ENCODE results near the gene GLS. TPM values are rescaled to one million over a fixed set of nuclear protein-coding genes. Genes with fewer than 3 reads are reported as not detected.
A peak's percentile ranks its signal among the peaks of the same experiment; 100 is the strongest.

GLS gene
- total and polyA plus RNA-seq, 2 donors, result 27.6 to 312 TPM

DNA sequence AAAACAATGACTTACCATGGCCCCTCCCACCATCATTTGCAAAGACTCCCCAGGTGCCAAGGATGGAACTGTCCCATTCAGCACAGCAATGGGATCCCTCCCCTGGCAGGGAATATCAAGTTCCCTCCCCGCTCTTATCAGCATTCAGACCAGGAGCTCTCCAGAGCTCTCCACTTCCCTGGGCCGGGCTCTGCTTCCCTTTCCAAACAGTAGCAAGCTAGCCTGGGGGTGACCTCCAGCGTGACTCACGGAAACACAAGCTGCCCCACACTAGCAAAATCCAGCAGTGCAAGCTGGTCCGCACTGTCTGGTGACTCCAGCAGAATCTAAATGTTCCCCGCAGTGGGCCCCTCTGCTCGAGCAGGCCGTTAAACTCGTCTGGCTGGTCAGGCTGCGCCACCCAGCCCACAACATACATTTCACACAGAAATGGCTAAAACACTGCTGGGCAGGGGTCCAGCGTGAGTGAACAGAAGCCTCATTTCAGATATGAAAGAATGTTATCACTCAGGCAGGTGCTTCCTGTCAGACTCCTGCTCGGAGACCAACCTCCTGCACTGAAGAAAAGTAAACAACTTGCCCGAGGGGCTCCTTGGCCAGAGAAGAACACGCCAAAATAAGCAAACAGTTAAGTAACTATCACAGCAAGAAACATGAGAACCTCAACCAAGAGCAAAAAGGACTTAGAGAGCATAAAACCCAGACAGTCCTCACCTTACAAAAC lies 99.4 kb downstream of the GLS start:
- Histone ChIP-seq H3K4me3 (ENCODE audit: low read depth, low read length) (no peak overlapping the region), H3K27ac (ENCODE audit: low read depth) (peak overlapping the region; percentile 15), H3K36me3 (ENCODE audit: insufficient read depth) (peaks cover 3% of the 10 kb centered on the region), H3K4me1 (ENCODE audit: insufficient read depth) (peaks cover 2% of the 10 kb centered on the region)
- DNase-seq (ENCODE audit: extremely low spot score), result peak; percentile 81
- 37% methylated on average over 14 of the region's 14 CpGs for WGBS

DNA sequence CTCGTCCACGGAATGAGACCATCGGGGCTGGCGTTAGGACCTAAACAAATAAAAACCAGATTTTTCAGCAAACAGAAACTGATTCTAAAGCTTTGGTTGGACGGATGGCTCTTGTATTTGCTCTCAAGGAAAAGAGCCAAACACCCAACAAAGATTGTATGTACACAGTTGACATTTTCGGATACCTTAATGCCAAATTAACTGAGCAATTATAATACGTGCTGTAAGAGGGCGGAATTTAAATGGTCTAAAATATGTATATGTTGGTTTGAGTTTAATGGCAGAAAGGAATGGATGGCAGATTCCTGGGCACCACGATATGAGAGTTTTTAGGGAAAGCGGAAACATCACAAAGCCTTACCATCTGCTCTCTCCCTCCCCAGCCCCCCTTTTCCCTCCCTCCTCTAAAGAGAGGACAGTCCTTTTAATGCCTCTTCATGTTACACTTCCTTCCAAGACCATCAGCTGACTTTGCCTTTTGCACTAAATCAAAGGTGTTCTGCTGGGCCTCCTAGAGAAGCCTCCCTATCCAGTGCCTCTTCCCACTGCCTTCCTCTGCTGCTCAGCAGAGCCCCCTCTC lies 100.1 kb downstream of the GLS start:
- no peak for DNase-seq (ENCODE audit: extremely low spot score)
- Histone ChIP-seq H3K4me1 (ENCODE audit: insufficient read depth) (peaks cover 2% of the 10 kb centered on the region), H3K4me3 (ENCODE audit: low read depth, low read length) (no peak overlapping the region), H3K36me3 (ENCODE audit: insufficient read depth) (peaks cover 3% of the 10 kb centered on the region), H3K27ac (ENCODE audit: low read depth) (peak overlapping the region; percentile 15)
- 70% methylated on average over 10 of the region's 10 CpGs for WGBS

GRCh38 chr2:190981333-190981732 lies 100.7 kb downstream of the GLS start:
- Histone ChIP-seq H3K4me1 (ENCODE audit: insufficient read depth) (peaks cover 2% of the 10 kb centered on the region), H3K27ac (ENCODE audit: low read depth) (no peak overlapping the region), H3K4me3 (ENCODE audit: low read depth, low read length) (no peak overlapping the region), H3K36me3 (ENCODE audit: insufficient read depth) (peaks cover 3% of the 10 kb centered on the region)
- DNase-seq (ENCODE audit: extremely low spot score), result no peak
- 87% methylated on average over 6 of the region's 6 CpGs for WGBS

DNA sequence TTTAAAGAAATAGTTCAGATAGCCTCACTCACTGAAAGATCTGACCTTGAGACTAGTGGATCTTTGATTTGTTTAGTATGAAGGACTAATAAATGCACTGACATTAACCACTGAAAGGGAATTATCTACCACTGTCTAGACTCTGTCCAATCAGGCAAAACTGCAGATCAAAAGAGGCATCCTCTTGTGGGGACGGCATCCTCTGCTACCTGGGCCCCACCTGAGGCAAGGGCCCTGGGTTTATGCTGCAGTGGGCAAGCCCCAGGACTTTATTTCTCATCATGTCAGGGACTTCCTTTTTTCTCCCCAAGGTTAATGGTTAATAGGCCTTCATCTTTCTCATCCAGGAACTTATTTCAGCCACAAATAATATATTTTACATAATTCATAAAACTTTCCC lies 101.1 kb downstream of the GLS start:
- no peak for DNase-seq (ENCODE audit: extremely low spot score)
- Histone ChIP-seq H3K36me3 (ENCODE audit: insufficient read depth) (peaks cover 3% of the 10 kb centered on the region), H3K4me3 (ENCODE audit: low read depth, low read length) (no peak overlapping the region), H3K4me1 (ENCODE audit: insufficient read depth) (peaks cover 2% of the 10 kb centered on the region), H3K27ac (ENCODE audit: low read depth) (no peak overlapping the region)
- 98% methylated on average over 1 of the region's 1 CpG for WGBS

GRCh38 chr2:190982262-190983034 lies 101.8 kb downstream of the GLS start:
- 90% methylated on average over 8 of the region's 8 CpGs for WGBS
- H3K36me3 ChIP-seq (ENCODE audit: insufficient read depth), result peaks cover 3% of the 10 kb centered on the region

GRCh38 chr2:190984595-190984994 lies 104.0 kb downstream of the GLS start:
- DNase-seq (ENCODE audit: extremely low spot score), result no peak
- Histone ChIP-seq H3K4me3 (ENCODE audit: low read depth, low read length) (no peak overlapping the region), H3K27ac (ENCODE audit: low read depth) (no peak overlapping the region), H3K4me1 (ENCODE audit: insufficient read depth) (peaks cover 2% of the 10 kb centered on the region), H3K36me3 (ENCODE audit: insufficient read depth) (peaks cover 3% of the 10 kb centered on the region)
- 90% methylated on average over 5 of the region's 5 CpGs for WGBS

More at GRCh38 chr2:190982262-190983034, 101.8 kb downstream of the GLS start:
- no peak for DNase-seq (ENCODE audit: extremely low spot score)
- Histone ChIP-seq H3K4me3 (ENCODE audit: low read depth, low read length) (no peak overlapping the region), H3K4me1 (ENCODE audit: insufficient read depth) (peaks cover 2% of the 10 kb centered on the region), H3K27ac (ENCODE audit: low read depth) (no peak overlapping the region)

DNA sequence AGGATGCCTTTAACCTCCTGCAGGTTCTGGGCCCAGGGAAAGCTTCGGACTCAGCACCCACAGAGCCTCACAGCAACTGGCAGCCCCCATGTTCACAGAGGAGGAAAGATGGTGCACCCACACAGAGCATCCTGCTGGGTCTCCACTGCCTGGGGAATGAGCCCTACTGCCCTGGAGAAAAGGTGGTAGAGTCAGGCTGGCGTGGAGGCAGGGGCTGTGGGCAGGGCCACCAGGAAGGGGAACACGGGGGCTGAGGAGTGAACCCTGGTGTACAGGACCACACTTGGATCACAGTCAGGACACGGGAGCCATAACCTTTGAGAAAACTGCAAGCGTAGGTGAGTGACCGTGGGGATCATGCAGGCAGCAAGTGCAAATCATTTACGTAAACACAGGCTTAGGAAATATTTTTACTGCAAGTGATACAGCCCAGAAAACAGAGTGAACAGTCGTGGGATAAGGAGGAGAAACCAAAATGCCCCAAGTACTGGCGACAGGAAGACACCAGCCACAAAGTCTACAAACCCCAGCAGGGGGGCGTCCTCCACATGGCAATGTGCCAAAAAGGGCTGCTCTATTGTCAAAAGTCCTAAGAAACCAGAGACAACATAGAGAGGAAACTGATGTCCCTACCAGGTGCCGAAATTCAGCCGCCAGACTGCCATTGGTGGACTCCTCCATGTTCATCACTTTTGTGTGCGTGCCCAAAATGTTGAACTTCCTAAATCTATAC lies 105.8 kb downstream of the GLS start:
- peaks cover 5% of the 10 kb centered on the region for H3K36me3 ChIP-seq (ENCODE audit: insufficient read depth)
- no peaks in the 10 kb centered on the region for H3K4me1 ChIP-seq (ENCODE audit: insufficient read depth)
- no peak overlapping the region for H3K27ac ChIP-seq (ENCODE audit: low read depth)
- no peak for DNase-seq (ENCODE audit: extremely low spot score)
- WGBS, result 74% methylated on average over 13 of the region's 13 CpGs
- no peak overlapping the region for H3K4me3 ChIP-seq (ENCODE audit: low read depth, low read length)

- DNase-seq (ENCODE audit: extremely low spot score), result no peak
- 95% methylated on average over 1 of the region's 1 CpG for WGBS
- no peak overlapping the region for H3K4me3 ChIP-seq (ENCODE audit: low read depth, low read length)
- peaks cover 5% of the 10 kb centered on the region for H3K36me3 ChIP-seq (ENCODE audit: insufficient read depth)
- no peaks in the 10 kb centered on the region for H3K4me1 ChIP-seq (ENCODE audit: insufficient read depth)
- no peak overlapping the region for H3K27ac ChIP-seq (ENCODE audit: low read depth)
Observed at GRCh38 chr2:190987116-190987515, 106.5 kb downstream of the GLS start.

- Histone ChIP-seq H3K4me1 (ENCODE audit: insufficient read depth) (no peaks in the 10 kb centered on the region), H3K36me3 (ENCODE audit: insufficient read depth) (peaks cover 5% of the 10 kb centered on the region), H3K4me3 (ENCODE audit: low read depth, low read length) (no peak overlapping the region), H3K27ac (ENCODE audit: low read depth) (no peak overlapping the region)
- 93% methylated on average over 5 of the region's 5 CpGs for WGBS
- no peak for DNase-seq (ENCODE audit: extremely low spot score)
Observed at GRCh38 chr2:190987938-190988337, 107.3 kb downstream of the GLS start.

DNA sequence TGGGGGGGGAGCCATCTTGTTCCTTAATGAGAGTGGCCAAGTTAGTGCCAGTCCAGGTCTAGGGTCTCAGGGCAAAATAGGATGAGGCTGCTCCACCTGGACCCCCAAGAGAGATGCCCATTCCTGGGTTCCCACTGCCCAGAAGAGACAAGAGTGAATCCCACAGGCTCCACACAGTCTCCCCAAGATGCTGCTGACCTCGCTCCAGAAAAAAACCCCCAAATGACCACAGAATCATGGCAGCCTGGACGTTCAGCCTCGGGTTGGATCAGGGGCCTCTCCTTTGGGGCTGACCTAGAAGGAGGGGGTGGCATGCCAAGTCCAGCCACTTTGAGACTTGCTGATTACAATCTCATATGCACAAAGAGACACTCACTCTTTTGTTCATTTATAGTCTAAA lies 108.3 kb downstream of the GLS start:
- peaks cover 2% of the 10 kb centered on the region for H3K36me3 ChIP-seq (ENCODE audit: insufficient read depth)

GRCh38 chr2:190990132-190990531 lies 109.5 kb downstream of the GLS start:
- Histone ChIP-seq H3K4me3 (ENCODE audit: low read depth, low read length) (no peak overlapping the region), H3K27ac (ENCODE audit: low read depth) (no peak overlapping the region), H3K36me3 (ENCODE audit: insufficient read depth) (peaks cover 2% of the 10 kb centered on the region), H3K4me1 (ENCODE audit: insufficient read depth) (no peaks in the 10 kb centered on the region)
- no peak for DNase-seq (ENCODE audit: extremely low spot score)
- WGBS, result 80% methylated on average over 6 of the region's 6 CpGs

More for the DNA sequence above, 108.3 kb downstream of the GLS start:
- 97% methylated on average over 3 of the region's 3 CpGs for WGBS
- no peak for DNase-seq (ENCODE audit: extremely low spot score)
- no peak overlapping the region for H3K4me3 ChIP-seq (ENCODE audit: low read depth, low read length)
- no peak overlapping the region for H3K27ac ChIP-seq (ENCODE audit: low read depth)
- H3K4me1 ChIP-seq (ENCODE audit: insufficient read depth), result no peaks in the 10 kb centered on the region

GRCh38 chr2:190993292-190993643 lies 112.6 kb downstream of the GLS start:
- Histone ChIP-seq H3K4me1 (ENCODE audit: insufficient read depth) (no peaks in the 10 kb centered on the region), H3K36me3 (ENCODE audit: insufficient read depth) (peaks cover 2% of the 10 kb centered on the region), H3K27ac (ENCODE audit: low read depth) (no peak overlapping the region), H3K4me3 (ENCODE audit: low read depth, low read length) (no peak overlapping the region)
- WGBS, result 95% methylated on average over 6 of the region's 6 CpGs
- no peak for DNase-seq (ENCODE audit: extremely low spot score)

- peaks cover 2% of the 10 kb centered on the region for H3K36me3 ChIP-seq (ENCODE audit: insufficient read depth)
- no peak overlapping the region for H3K4me3 ChIP-seq (ENCODE audit: low read depth, low read length)
- no peak for DNase-seq (ENCODE audit: extremely low spot score)
- no peak overlapping the region for H3K27ac ChIP-seq (ENCODE audit: low read depth)
- 97% methylated on average over 7 of the region's 7 CpGs for WGBS
- no peaks in the 10 kb centered on the region for H3K4me1 ChIP-seq (ENCODE audit: insufficient read depth)
Observed at GRCh38 chr2:190994148-190994547, 113.5 kb downstream of the GLS start.

All from urinary bladder (tissue), 4 donors.